HL-60/S4 treated with retinoic acid at 250 ng/mL for 4 days and 3 days (cell line): ENCODE data around the gene LENG1.

Experiments
- in situ Hi-C: fragments of 300-500 bp; cut with MboI; formaldehyde crosslinking; loops from 2 replicates; pipeline ENCODE4 v1.7.0; 2022; ENCODE audit warnings: low sequenced_read_pairs

LENG1 gene

DNA sequence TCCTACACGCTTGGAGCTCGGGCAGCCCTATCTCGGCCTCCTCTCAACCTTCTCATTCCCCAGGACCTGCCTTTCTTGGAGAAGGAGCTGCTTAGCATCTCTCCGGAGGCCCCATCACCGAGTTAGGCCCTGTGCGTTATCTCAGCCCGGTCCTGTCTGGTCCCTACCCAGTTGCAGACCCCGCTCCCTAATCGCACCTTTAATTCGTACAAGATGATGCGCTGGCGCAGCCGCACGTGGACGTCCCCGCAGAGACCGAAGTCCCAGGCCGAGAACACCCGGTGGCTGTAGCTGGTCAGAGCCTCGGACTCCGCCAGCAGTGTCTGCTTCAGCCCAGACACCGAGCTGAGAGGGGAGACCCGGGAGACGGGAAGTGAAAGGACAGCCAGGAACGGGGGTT, 5.7 kb upstream of the LENG1 start:
- in situ Hi-C loops, result no loop called here

- in situ Hi-C loops, result no loop called here
Measured at GRCh38 chr19:54164369-54165068, 5.0 kb upstream of the LENG1 start.

GRCh38 chr19:54162884-54163283, 3.4 kb upstream of the LENG1 start:
- in situ Hi-C loops, result no loop called here

DNA sequence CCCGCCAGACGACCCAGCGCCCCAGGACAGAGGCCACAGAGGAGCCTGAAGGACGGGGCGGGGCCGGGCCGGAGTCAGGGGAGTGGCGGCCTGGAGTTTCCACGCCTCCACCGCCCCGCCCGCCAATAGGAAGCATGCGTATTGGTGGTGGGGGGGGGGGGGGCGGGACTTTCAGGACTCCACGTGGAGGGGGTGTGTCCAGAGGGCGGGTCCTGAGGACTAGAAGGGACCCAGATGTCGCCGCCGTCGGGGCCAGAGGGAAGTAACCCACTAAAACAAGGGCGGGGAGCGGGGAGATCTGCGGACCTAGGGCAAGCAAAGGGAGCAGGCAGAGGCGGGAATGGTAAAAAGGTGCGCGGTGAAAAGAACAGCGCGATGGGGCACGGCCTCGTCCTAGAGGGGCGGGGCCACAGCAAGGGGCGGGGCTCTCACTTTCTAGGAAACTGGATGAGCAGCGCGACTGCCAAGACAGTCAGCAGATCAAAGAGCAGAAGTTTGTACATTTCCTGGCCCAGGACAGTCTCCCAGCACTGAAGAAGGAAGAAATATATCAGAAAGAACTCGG, 2.8 kb upstream of the LENG1 start:
- in situ Hi-C loops, result no loop called here

DNA sequence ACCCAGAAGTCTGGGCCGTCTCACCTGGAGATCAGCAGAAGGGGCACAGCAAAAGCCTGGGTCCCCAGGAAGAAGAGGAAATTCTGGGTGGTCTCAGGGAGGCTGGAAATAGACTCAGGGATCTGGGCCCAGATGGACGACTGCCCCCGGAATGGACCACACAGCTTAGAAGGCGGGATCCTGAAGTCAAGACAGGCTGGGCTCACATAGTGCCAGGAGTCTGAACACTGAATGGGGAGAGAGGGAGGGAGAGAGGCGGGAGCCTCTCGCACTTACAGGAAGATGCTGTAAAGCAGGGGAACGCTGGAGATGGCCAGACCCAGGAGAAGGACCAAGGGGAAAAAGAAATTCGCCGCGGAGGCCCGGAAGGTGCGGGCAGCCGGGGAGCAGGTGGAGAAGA, 1.3 kb upstream of the LENG1 start:
- in situ Hi-C loops, result no loop called here

DNA sequence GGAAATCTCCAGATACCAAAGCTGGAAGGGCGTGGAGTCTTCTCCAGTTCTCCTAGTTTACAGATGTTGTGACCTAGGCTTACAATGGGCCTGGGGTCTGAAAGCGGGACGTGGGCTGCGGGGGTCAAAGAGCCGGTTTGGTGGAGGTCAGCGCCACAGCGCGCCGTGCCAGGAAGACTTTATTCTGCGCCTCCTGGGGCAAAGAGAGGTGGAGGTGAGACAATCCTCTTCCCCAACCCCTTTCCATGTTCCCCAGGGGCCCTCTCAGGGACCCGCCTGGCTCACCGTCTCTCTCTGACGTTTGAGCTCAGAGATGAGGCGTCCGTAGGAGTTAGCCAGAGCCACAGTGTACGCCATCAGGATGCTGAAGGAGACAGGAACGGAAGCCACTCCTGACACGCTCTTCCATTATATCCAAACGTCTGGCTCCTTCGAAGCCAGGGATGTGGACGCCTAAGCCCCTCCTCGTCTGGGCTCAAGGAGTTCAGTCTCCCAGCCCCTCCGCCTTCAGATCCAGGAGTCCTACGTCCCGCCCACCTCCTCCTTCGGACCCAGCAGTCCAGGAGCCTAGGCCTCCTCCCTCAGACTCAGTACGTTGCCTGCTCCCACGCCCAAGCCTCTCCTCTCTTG, 776 bp upstream of the LENG1 start:
- in situ Hi-C loops, result no loop called here

DNA sequence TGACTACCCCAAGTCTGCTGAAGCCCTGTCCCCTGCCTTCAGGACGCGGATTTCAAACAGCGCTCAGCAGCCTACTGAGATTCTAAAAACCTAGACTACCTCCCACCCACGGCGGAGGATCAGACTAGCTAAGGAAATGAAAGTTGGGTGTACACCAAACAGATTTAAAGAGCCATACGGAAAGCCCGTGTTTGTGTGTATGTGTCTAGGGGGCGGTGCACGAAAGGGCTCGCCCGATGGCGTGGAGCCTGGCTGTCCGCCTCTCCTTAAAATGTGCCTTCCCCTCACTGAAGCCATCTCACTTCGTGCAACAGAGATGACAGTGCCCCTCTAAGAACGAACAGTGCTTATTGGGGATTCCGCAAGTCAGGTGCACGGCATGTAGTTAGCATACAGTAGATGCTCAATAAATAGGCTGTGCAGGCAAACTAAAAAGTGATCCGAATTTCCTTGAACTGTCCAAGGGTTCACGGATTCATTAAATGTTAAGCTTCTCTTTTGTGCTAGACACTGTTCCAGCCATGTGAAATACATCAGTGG, 639 bp downstream of the LENG1 start:
- in situ Hi-C loops, result no loop called here

- in situ Hi-C loops, result no loop called here
Measured at GRCh38 chr19:54156953-54157352, 2.6 kb downstream of the LENG1 start.

GRCh38 chr19:54156490-54156889, 3.0 kb downstream of the LENG1 start:
- in situ Hi-C loops, result no loop called here

- in situ Hi-C loops, result no loop called here
Measured at GRCh38 chr19:54155694-54156093, 3.8 kb downstream of the LENG1 start.

DNA sequence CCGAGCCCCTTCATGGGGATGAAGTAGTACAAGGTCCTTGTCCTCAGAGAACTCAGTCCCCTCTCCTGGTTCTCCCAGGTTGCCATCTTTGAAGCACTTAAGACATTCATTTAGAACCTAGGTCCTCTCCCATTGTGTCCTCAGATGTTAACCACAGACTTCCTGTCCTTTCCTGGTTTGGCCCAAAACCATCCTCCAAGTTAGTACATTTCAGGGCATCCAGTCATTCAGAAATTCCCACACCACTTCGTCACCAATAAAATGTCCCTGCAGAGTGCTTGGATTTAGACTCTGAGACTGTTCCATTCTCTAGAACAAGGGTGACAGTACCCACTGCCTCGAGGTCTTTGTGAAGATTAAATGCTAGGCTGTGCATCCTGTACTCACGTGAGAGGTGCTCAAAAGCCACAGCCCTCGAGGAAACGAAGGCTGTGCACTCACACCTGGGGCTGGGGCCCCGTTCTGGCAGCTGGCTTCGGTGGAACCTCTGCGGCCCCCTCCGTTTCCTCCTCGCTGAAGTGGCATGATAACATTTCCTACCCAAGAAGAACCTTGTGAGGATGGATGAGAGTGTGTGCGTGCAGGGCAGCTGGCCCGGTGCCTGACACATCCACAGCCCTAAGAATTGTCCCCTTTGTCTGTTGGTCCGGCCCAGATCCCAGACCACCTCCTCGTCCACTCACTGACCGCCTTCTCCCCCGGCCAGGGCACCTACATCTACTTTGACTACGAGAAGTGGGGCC, 4.7 kb downstream of the LENG1 start:
- in situ Hi-C loops, result no loop called here

DNA sequence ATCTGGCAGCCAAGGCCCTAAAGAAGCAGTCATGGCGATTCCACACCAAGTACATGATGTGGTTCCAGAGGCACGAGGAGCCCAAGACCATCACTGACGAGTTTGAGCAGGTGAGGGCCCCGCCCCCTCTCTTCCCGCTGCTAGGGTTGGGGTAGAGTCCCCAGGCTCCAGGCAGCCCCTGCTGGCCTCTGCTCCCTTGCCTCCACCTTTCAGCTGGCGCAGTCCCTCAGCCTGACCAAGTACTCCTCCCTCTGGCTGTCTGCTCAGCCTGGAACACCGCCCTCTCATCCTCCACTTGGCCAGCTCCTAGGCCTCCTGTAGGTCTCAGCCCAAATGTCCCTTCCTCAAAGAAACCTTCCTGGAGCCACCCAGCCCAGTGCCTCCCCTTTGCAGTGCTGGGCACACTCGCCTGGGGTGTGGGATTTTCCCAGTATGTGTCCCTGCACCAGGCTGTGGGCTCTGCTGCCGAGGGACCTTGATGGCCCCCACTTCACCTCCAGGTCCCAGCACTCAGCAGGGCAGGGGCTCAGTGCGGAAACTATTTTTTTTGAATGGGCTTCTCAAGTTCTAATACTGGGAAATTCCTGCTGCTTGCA, 5.7 kb downstream of the LENG1 start:
- in situ Hi-C loops, result no loop called here

- in situ Hi-C loops, result no loop called here
Measured at GRCh38 chr19:54152878-54153524, 6.5 kb downstream of the LENG1 start.

DNA sequence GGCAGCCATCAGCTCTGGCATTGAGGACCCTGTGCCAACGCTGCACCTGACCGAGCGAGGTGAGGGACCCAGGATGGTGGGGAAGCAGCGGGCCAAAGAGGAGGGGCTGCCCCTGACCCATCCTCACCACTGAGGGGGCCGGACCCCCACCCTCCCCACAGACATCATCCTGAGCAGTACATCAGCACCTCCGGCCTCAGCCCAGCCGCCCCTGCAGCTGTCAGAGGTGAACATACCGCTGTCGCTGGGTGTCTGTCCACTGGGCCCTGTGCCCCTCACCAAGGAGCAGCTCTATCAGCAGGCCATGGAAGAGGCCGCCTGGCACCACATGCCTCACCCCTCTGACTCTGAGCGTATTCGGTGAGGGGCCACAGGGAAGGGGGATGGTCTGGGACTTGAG, 7.3 kb downstream of the LENG1 start:
- in situ Hi-C loops, result no loop called here

GRCh38 chr19:54151362-54152035, 8.0 kb downstream of the LENG1 start:
- in situ Hi-C loops, result no loop called here

DNA sequence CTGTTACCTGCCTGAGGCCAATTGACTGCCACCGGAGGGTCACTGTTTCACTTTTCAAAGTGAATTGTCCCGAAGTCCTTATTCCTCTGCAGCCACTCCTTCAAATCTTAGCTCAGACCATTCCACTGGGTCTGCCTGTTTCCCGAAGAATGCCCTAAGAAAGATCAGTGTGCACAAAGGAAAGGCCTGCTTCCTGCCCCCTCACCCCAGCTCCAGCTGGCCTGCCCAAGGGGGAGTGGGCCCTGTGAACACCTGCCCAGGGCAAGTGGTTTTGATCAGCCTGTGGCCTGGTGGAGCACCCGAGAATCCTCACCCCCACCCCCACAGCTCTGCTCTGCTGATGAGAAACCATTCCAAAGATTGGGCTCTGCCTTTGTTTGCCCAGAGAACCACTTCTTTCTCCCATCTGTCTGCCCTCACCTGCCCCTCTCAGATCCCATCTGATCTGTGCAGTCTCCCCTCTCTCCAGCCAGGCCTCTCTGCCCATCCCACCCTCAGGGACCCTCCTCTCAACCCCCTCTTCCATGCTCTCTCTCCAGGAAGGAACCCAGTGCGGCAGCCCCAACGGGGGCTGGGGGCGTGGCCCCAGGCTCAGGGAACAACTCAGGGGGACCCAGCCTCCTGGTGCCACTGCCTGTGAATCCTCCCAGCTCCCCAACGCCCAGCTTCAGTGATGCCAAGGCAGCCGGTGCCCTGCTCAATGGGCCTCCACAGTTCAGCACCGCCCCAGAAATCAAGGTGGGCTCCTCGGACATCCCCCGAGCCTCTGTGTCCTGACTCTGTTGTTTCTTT, 10.3 kb downstream of the LENG1 start:
- in situ Hi-C loops, result no loop called here

- in situ Hi-C loops, result no loop called here
Measured at GRCh38 chr19:54148158-54148557, 11.4 kb downstream of the LENG1 start.

DNA sequence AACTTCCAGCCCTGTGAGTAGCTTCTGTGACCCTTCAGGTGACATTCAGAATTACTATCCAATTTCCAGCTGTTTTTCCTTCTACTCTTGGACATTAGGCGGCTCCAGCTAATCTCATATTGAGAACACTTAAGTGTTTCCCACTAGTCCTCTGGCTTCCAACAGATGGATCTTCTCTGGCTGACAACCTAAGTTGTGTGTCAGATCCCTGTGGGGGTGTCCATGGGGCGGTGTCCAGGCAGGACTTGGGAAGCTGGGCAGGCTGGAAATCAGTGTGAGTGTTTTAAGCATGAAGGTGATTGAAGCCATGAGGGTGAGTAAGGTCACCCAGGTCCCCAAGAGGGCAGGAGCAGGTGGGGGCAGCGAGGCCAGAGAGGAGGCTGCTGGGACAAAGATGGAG, 11.8 kb downstream of the LENG1 start:
- in situ Hi-C loops, result no loop called here

DNA sequence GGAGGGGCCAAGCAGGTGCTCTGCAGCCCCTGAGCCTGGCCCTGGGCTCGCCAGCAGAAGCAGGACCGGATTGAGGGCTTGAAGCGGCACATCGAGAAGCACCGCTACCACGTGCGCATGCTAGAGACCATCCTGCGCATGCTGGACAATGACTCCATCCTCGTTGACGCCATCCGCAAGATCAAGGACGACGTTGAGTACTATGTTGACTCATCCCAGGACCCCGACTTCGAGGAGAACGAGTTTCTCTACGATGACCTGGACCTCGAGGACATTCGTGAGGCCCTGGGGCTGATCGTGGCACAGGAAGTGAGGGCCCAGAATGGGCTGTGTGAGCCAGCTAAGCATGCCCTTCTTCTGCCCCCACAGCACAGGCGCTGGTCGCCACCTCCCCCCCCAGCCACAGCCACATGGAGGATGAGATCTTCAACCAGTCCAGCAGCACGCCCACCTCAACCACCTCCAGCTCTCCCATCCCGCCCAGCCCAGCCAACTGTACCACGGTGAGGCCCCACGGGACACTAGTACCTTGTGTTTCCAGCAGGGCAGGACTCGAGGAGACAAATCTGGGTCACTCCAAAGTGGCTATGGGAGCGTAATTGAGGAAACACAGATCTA, 13.9 kb downstream of the LENG1 start:
- in situ Hi-C loops, result no loop called here
